ENCODE data around the gene TMEM92.

The TMEM92 gene

DNA sequence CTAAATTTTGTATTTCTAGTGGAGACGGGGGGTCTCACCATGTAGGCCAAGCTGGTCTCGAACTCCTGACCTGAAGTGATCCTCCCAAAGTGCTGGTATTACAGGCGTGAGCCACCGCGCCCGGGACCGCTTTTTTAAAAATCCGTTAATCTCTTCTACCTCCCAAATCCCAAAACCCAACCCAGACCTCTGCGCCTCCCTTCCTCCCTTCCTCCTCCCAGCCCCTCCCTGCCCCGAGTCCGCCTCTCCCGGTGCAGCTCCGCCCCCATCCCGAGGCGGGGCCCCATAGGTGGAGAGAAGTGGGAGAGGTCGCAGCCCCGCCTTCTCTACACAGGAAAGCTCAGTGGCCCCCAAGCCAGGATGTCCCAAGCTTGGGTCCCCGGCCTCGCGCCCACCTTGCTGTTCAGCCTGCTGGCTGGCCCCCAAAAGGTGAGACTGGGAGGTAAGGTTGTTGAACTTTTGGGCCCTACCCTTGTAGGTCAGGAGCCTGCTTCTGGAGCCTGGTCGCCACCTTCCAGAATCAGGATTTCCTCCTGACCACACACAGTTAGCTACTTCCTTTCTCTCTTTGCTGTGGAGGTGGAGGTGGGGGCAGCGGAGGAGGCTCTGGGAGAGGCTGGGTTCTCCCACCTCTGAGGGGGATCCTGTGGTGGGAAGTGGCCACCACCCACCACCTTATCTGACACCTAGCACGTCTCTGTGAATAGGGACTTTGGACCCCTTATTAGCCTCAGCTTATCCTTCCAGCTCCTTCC, at the start of gene TMEM92:
TSS of gene TMEM92 (plus strand) at position 325 of the 755 bp plus-strand sequence. CDS start at position 361, 36 bp downstream.
- no peak for DNase-seq (ENCODE audit: low read depth in 4 of 4, low spot score in 1 of 4)

DNA sequence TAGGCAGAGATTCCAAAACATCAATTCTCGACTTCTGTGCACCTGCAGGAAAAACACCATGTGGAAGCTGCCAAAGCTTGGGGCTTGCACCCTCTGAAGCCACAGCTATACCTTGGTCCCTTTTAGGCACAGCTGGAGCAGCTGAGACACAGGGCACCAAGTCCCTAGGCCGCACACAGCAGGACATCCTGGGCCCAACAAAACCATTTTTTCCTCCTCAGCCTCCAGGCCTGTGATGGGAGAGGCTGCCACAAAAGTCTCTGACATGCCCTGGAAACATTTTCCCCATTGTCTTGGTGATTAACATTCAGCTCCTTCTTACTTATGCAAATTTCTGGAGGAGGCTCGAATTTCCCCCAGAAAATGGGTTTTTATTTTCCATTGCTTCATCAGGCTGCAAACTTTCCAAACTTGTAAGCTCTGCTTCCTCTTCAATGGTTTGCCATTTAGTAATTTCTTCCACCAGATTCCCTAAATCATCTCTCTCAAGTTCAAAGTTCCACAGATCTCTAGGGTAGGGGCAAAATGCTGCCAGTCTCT, 48.5 kb upstream of the TMEM92 start:
- no peak for DNase-seq (ENCODE audit: low read depth in 4 of 4, low spot score in 1 of 4)

GRCh38 chr17:50234581-50234980, 39.7 kb upstream of the TMEM92 start:
- DNase-seq (ENCODE audit: low read depth in 4 of 4, low spot score in 1 of 4) = no peak

DNA sequence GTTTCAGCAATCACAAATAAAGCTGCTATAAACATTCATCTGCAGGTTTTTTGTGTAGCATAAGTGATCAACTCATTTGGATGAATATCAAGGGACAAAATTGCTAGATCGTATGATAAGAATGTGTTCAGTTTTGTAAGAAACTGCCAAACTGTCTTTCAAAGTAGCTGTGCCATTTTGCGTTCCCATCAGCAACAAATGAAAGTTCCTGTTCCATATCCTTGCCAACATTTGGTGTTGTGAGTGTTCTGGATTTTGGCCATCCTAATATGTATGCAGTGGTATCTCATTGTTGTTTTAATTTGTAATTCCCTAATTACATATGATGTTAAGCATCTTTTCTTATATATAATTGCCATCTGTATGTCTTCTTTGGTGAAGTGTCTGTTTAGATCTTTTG, 36.4 kb upstream of the TMEM92 start:
- DNase-seq (ENCODE audit: low read depth in 4 of 4, low spot score in 1 of 4) = no peak

DNA sequence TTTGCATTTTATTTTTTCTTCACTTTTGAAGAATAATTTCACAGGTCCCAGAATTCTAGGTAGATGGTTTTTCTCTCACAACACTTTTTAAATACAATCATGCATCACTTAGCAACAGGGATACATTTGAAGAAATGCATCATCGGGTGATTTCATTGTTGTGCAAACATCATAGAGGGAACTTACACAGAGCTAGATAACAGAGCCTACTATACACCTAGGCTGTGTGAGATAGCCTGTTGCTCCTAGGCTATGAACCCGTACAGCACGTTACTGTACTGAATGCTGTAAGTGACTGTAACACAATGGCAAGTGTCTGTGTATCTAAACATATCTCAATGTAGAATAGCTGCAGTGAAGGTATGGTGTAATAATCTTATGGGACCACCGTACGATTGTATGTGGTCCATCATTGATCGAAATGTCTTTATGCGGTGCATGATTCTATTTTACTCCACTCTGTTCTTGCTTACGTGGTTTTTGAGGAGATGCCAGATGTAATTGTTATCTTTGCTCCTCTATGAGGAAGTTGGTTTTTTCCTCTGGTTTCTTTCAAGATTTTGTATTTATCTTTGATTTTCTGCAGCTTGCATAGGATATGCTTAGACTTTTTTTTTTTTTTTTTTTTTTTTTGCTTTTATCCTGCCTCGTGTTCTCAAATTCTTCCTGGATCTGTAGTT, 35.5 kb upstream of the TMEM92 start:
- no peak for DNase-seq (ENCODE audit: low read depth in 4 of 4, low spot score in 1 of 4)

- no peak for DNase-seq (ENCODE audit: low read depth in 4 of 4, low spot score in 1 of 4)
Observed at GRCh38 chr17:50239937-50240336, 34.3 kb upstream of the TMEM92 start.

- no peak for DNase-seq (ENCODE audit: low read depth in 4 of 4, low spot score in 1 of 4)
Observed at GRCh38 chr17:50240851-50241250, 33.4 kb upstream of the TMEM92 start.

- DNase-seq (ENCODE audit: low read depth in 4 of 4, low spot score in 1 of 4) = no peak
Observed at GRCh38 chr17:50241431-50241830, 32.8 kb upstream of the TMEM92 start.

- no peak for DNase-seq (ENCODE audit: low read depth in 4 of 4, low spot score in 1 of 4)
Observed at GRCh38 chr17:50244771-50245170, 29.5 kb upstream of the TMEM92 start.

- DNase-seq (ENCODE audit: low read depth in 4 of 4, low spot score in 1 of 4) = no peak
Observed at GRCh38 chr17:50248255-50248654, 26.0 kb upstream of the TMEM92 start.

DNA sequence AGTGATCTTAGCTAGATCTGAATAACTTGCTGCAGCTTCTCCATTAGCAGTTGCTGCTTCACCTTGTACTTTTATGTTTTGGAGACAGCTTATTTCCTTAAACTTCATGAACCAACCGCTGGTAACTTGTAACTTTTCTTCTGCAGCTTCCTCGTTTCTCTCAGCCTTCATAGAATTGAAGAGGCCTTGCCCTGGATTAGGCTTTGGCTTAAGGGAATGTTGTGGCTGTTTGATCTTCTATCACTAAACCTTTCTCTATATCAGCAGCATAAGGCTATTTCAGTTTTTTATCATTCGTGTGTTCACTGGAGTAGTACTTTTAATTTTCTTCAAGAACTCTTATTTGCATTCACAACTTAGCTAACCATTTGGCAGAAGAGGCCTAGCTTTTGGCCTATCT, 21.5 kb upstream of the TMEM92 start:
- DNase-seq (ENCODE audit: low read depth in 4 of 4, low spot score in 1 of 4) = no peak

GRCh38 chr17:50255766-50256635, 18.3 kb upstream of the TMEM92 start:
- no peak for DNase-seq (ENCODE audit: low read depth in 4 of 4, low spot score in 1 of 4)

- DNase-seq (ENCODE audit: low read depth in 4 of 4, low spot score in 1 of 4) = no peak
Observed at GRCh38 chr17:50256826-50257618, 17.2 kb upstream of the TMEM92 start.

DNA sequence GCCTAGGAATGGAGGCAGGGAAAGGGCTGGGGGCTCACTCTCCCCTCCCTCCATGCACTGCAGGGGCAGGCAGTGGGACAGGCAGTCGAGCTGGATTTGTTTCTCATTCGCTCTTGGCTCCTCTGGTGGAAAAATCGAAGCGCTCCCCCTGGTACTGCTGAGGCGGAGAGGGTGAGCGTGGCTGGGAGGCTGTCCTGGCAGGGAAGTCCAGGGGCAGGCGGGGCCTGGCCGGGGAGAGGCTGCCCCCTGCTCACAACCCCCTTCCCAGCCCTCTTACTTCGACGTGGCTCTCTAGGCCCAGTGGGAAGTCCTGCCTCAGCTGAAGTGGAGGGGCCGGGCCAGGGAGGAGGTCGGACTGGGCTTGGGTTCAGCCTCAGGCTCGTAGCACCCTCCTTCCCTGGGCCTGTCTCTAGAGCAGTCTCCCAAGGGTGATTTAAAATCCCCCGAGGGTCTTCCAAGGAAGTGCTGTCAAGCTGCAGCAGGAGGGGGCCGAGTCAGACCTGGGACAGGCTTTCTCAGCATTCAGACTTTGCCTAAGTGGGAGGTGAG, 16.5 kb upstream of the TMEM92 start:
- DNase-seq (ENCODE audit: low read depth in 4 of 4, low spot score in 1 of 4) = no peak

- no peak for DNase-seq (ENCODE audit: low read depth in 4 of 4, low spot score in 1 of 4)
Observed at GRCh38 chr17:50258647-50259476, 15.4 kb upstream of the TMEM92 start.

- no peak for DNase-seq (ENCODE audit: low read depth in 4 of 4, low spot score in 1 of 4)
Observed at GRCh38 chr17:50259477-50260324, 14.6 kb upstream of the TMEM92 start.

DNA sequence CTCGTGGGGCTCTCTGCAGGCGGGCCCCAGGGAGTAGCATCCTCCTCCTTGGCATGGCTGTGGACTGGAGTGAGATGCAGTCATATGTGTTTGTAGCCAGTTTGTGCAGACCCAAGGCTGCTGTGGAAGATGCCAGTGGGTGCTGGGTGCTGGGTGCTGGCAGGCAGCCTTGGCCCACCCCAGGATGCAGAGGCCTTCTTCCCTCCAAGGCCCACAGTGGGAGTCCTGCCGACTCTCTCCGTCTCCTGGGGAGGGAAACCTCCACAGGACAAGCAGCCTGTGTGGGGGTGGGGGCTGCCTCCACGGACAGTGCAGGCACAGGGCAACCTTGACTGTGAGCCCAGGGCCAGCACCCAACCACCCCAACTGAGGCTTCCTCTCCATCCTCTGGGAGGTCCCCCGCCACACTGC, 13.8 kb upstream of the TMEM92 start:
- no peak for DNase-seq (ENCODE audit: low read depth in 4 of 4, low spot score in 1 of 4)

GRCh38 chr17:50261051-50261915, 13.0 kb upstream of the TMEM92 start:
- no peak for DNase-seq (ENCODE audit: low read depth in 4 of 4, low spot score in 1 of 4)

All from stimulated activated CD4-positive, alpha-beta T cell treated with anti-CD3 and anti-CD28 coated beads, Interleukin-1b, Interleukin-23, amount 100 ng/mL, for 24 hours (primary cell).